HG03045 (cell line): ENCODE measurements around the gene ZMPSTE24.
"Not testable (repeated sequence)": the region's sequence is repeated elsewhere in the genome, so short reads cannot be mapped to it uniquely, and the experiment has no call there.

Source experiments
- ATAC-seq: cut with Tn5 transposase; IDR thresholded peaks from one replicate; pipeline ENCODE4 v1.9.1; 2021; ENCODE audit warnings: mild to moderate bottlenecking, moderate library complexity; ENCODE audit not compliant: unreplicated experiment

The ZMPSTE24 gene

DNA sequence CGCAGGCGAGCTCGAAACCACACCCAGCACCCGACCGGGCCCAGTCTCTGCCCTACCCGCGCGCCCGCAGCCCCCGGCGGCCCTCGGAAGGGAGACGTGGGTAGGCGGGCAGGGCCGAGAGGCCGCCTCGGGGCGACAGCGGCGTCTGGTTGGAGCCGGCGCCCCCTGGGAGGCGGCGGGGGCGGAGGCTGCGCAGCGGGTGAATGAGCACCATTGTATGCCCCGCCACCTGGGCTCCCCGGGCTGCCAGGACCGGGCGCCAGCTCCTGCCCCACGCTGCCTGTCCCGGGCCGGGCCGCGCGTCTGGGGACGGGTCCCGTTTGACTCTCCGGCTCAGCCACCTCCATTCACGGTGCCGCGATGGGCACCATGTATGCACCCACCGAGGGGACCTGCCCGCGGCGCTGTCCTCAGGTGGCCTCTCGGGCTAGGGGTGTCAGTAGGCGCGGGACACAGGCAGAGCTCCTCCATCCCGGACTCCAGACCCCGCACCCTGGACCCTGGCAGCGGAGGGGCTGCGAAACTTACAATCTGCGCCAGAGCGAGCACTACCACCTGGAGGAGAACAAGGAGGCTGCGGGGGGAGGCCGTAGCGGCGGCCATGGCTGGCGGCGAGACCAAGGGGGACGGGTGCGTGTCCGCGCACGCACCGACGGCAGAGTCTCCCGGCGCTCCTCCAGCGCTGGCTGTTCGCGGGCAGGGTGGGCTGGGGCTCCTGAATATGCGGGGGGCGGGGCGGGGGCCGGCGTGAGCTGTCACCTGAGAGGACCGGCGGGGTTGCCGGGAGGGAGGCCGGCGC is 58.8 kb downstream of the ZMPSTE24 start, which contains the start of gene COL9A2:
Gene COL9A2, minus strand, starts transcription at position 692 of the 799 bp plus-strand sequence. Its CDS starts 89 bp downstream, at position 603.
- no peak for ATAC-seq

GRCh38 chr1:40317394-40318074 is 59.5 kb downstream of the ZMPSTE24 start:
- no peak for ATAC-seq

GRCh38 chr1:40318476-40318875 is 60.4 kb downstream of the ZMPSTE24 start:
- ATAC-seq: no peak

- no peak for ATAC-seq
Measured at GRCh38 chr1:40318970-40319621, 61.1 kb downstream of the ZMPSTE24 start.

DNA sequence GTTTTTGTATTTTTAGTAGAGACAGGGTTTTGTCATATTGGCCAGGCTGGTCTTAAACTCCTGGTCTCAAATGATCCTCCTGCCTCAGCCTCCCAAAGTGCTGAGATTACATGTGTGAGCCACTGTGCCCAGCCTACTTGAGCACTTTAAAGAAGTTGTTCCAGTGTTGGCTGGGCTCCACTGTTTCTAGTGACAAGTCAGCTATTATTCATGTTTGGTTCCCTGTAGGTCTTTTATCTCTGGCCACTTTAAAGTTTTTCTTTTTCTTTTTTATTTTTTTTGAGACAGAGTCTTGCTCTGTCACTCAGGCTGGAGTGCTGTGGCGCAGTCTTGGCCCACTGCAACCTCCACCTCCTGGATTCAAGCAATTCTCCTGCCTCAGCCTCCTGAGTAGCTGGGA is 73.4 kb downstream of the ZMPSTE24 start:
- not testable (repeated sequence) for ATAC-seq

- ATAC-seq: no peak
Measured at GRCh38 chr1:40332695-40333094, 74.7 kb downstream of the ZMPSTE24 start.

GRCh38 chr1:40337443-40337842 is 79.4 kb downstream of the ZMPSTE24 start:
- ATAC-seq: no peak

GRCh38 chr1:40338745-40339419 is 80.8 kb downstream of the ZMPSTE24 start:
- no peak for ATAC-seq

- no peak for ATAC-seq
Measured at GRCh38 chr1:40339420-40340323, 81.6 kb downstream of the ZMPSTE24 start.

- no peak for ATAC-seq
Measured at GRCh38 chr1:40341491-40342380, 83.7 kb downstream of the ZMPSTE24 start.

DNA sequence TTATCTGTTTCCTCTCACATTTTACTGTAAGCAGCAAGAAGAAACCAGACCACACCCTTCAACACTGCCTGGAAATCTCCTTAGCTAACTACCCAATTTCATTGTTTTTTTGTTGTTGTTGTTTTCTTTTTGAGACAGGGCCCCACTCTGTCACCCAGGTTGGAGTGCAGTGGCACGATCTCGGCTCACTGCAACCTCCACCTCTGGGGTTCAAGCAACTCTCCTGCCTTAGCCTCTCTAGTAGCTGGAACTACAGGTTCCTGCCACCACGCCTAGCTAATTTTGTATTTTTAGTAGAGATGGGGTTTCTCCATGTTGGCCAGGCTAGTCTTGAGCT is 84.3 kb downstream of the ZMPSTE24 start:
- not testable (repeated sequence) for ATAC-seq
